IPS-15b (cell line): Measurements from ENCODE around the gene SH3RF2.
"Not testable (repeated sequence)": the region's sequence is repeated elsewhere in the genome, so short reads cannot be mapped to it uniquely, and the experiment has no call there.

Source experiments
- H3K27me3 ChIP-seq: one replicate; pipeline ENCODE4 v1.6.1; 2013; ENCODE audit warnings: low read length; ENCODE audit not compliant: control insufficient read depth, insufficient read depth
- H3K36me3 ChIP-seq: one replicate; pipeline ENCODE4 v1.6.1; 2013; ENCODE audit warnings: low read length; ENCODE audit not compliant: control insufficient read depth, insufficient read depth
- H3K4me1 ChIP-seq: one replicate; pipeline ENCODE4 v1.6.1; 2013; ENCODE audit warnings: mild to moderate bottlenecking, low read length; ENCODE audit not compliant: control insufficient read depth, insufficient read depth
- H3K4me3 ChIP-seq: one replicate; pipeline ENCODE4 v1.5.1; 2013; ENCODE audit warnings: low read depth, low read length
- H3K9ac ChIP-seq: one replicate; pipeline ENCODE4 v1.6.1; 2013; ENCODE audit warnings: low read depth, mild to moderate bottlenecking, low read length
- H3K9me3 ChIP-seq: one replicate; pipeline ENCODE4 v1.6.1; 2013; ENCODE audit warnings: mild to moderate bottlenecking, low read length; ENCODE audit not compliant: control insufficient read depth, insufficient read depth

The SH3RF2 gene

GRCh38 chr5:146001544-146002190 is 65.3 kb downstream of the SH3RF2 start:
- no peaks in the 10 kb centered on the region for H3K27me3 ChIP-seq
- no peaks in the 10 kb centered on the region for H3K4me1 ChIP-seq

GRCh38 chr5:146002491-146002890 is 66.1 kb downstream of the SH3RF2 start:
- H3K36me3 ChIP-seq = no peaks in the 10 kb centered on the region
- no peak overlapping the region for H3K4me3 ChIP-seq
- no peaks in the 10 kb centered on the region for H3K4me1 ChIP-seq
- no peaks in the 10 kb centered on the region for H3K9me3 ChIP-seq
- no peaks in the 10 kb centered on the region for H3K27me3 ChIP-seq
- no peak overlapping the region for H3K9ac ChIP-seq

More at GRCh38 chr5:146001544-146002190, 65.3 kb downstream of the SH3RF2 start:
- Histone ChIP-seq H3K9me3 (no peaks in the 10 kb centered on the region), H3K9ac (no peak overlapping the region), H3K4me3 (no peak overlapping the region), H3K36me3 (no peaks in the 10 kb centered on the region)

GRCh38 chr5:146003852-146004251 is 67.5 kb downstream of the SH3RF2 start:
- no peaks in the 10 kb centered on the region for H3K9me3 ChIP-seq
- H3K4me1 ChIP-seq = no peaks in the 10 kb centered on the region
- no peak overlapping the region for H3K4me3 ChIP-seq
- H3K27me3 ChIP-seq = no peaks in the 10 kb centered on the region
- no peak overlapping the region for H3K9ac ChIP-seq
- no peaks in the 10 kb centered on the region for H3K36me3 ChIP-seq

GRCh38 chr5:146005264-146005663 is 68.9 kb downstream of the SH3RF2 start:
- H3K4me1 ChIP-seq = no peaks in the 10 kb centered on the region
- H3K27me3 ChIP-seq = no peaks in the 10 kb centered on the region
- H3K36me3 ChIP-seq = no peaks in the 10 kb centered on the region

GRCh38 chr5:146005723-146006122 is 69.3 kb downstream of the SH3RF2 start:
- Histone ChIP-seq H3K9ac (no peak overlapping the region), H3K36me3 (no peaks in the 10 kb centered on the region), H3K9me3 (no peaks in the 10 kb centered on the region), H3K4me1 (no peaks in the 10 kb centered on the region), H3K27me3 (no peaks in the 10 kb centered on the region), H3K4me3 (no peak overlapping the region)

More at GRCh38 chr5:146005264-146005663, 68.9 kb downstream of the SH3RF2 start:
- Histone ChIP-seq H3K9ac (no peak overlapping the region), H3K4me3 (no peak overlapping the region), H3K9me3 (no peaks in the 10 kb centered on the region)

GRCh38 chr5:146006470-146007190 is 70.3 kb downstream of the SH3RF2 start:
- no peaks in the 10 kb centered on the region for H3K9me3 ChIP-seq
- no peak overlapping the region for H3K4me3 ChIP-seq
- H3K9ac ChIP-seq = no peak overlapping the region
- no peaks in the 10 kb centered on the region for H3K4me1 ChIP-seq
- no peaks in the 10 kb centered on the region for H3K36me3 ChIP-seq
- H3K27me3 ChIP-seq = no peaks in the 10 kb centered on the region

- no peaks in the 10 kb centered on the region for H3K9me3 ChIP-seq
- no peak overlapping the region for H3K9ac ChIP-seq
- no peaks in the 10 kb centered on the region for H3K36me3 ChIP-seq
- no peak overlapping the region for H3K4me3 ChIP-seq
- H3K27me3 ChIP-seq = no peaks in the 10 kb centered on the region
- H3K4me1 ChIP-seq = no peaks in the 10 kb centered on the region
Measured at GRCh38 chr5:146007270-146007669, 70.9 kb downstream of the SH3RF2 start.

- H3K4me3 ChIP-seq = no peak overlapping the region
- no peaks in the 10 kb centered on the region for H3K4me1 ChIP-seq
- no peaks in the 10 kb centered on the region for H3K36me3 ChIP-seq
- no peaks in the 10 kb centered on the region for H3K27me3 ChIP-seq
- H3K9me3 ChIP-seq = no peaks in the 10 kb centered on the region
- H3K9ac ChIP-seq = no peak overlapping the region
Measured at GRCh38 chr5:146007989-146008388, 71.6 kb downstream of the SH3RF2 start.

- no peaks in the 10 kb centered on the region for H3K27me3 ChIP-seq
- no peaks in the 10 kb centered on the region for H3K9me3 ChIP-seq
Measured at GRCh38 chr5:146009020-146009419, 72.6 kb downstream of the SH3RF2 start.

GRCh38 chr5:146010447-146010846 is 74.1 kb downstream of the SH3RF2 start:
- not testable (repeated sequence) for H3K4me1 ChIP-seq, H3K9ac ChIP-seq, H3K4me3 ChIP-seq, H3K27me3 ChIP-seq, H3K9me3 ChIP-seq, H3K36me3 ChIP-seq

More at GRCh38 chr5:146009020-146009419, 72.6 kb downstream of the SH3RF2 start:
- H3K36me3 ChIP-seq = no peaks in the 10 kb centered on the region
- no peak overlapping the region for H3K9ac ChIP-seq
- no peaks in the 10 kb centered on the region for H3K4me1 ChIP-seq
- no peak overlapping the region for H3K4me3 ChIP-seq

- H3K9ac ChIP-seq = no peak overlapping the region
- H3K4me1 ChIP-seq = no peaks in the 10 kb centered on the region
- no peaks in the 10 kb centered on the region for H3K9me3 ChIP-seq
- no peaks in the 10 kb centered on the region for H3K36me3 ChIP-seq
- H3K4me3 ChIP-seq = no peak overlapping the region
- no peaks in the 10 kb centered on the region for H3K27me3 ChIP-seq
Measured at GRCh38 chr5:146013761-146014160, 77.4 kb downstream of the SH3RF2 start.

GRCh38 chr5:146015001-146015400 is 78.6 kb downstream of the SH3RF2 start:
- Histone ChIP-seq H3K27me3 (no peaks in the 10 kb centered on the region), H3K36me3 (no peaks in the 10 kb centered on the region), H3K4me3 (no peak overlapping the region), H3K9ac (no peak overlapping the region), H3K9me3 (no peaks in the 10 kb centered on the region), H3K4me1 (no peaks in the 10 kb centered on the region)
